Measurements from ENCODE around the gene CDKN2A.

DNA sequence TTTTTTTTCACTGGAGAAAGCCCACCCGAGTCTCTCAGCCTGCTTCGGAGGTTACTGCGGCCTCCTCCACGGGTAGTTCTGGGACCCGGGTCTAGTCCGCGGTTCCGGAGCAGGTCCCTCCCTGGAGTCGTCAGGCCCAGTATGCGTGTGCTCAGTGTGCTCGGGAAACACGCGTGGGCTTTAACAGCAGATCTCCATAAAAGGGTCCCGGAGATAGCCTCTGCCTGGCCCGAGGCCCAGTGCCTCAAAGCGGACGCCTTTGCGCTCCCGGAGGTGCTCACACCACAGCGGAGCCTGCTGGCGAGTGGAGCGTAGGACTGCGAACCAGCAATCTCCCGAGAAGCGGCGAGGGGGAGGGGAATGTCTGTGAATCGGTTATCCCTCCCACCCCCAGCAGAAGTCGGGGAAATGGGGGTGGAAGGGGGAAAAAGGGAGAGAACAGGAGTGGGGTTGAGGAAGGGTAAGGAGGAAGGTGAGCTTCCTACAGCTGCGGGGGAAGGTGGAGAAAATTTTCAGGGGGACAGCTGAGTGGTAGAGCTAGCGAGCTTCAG, 28.7 kb downstream of the CDKN2A start:
- TF ChIP-seq POLR2AphosphoS5 (IDR thresholded peaks at IDR 0.05; ENCODE audit: low read depth, low read length): no peak
- TF ChIP-seq, protein P1, sequence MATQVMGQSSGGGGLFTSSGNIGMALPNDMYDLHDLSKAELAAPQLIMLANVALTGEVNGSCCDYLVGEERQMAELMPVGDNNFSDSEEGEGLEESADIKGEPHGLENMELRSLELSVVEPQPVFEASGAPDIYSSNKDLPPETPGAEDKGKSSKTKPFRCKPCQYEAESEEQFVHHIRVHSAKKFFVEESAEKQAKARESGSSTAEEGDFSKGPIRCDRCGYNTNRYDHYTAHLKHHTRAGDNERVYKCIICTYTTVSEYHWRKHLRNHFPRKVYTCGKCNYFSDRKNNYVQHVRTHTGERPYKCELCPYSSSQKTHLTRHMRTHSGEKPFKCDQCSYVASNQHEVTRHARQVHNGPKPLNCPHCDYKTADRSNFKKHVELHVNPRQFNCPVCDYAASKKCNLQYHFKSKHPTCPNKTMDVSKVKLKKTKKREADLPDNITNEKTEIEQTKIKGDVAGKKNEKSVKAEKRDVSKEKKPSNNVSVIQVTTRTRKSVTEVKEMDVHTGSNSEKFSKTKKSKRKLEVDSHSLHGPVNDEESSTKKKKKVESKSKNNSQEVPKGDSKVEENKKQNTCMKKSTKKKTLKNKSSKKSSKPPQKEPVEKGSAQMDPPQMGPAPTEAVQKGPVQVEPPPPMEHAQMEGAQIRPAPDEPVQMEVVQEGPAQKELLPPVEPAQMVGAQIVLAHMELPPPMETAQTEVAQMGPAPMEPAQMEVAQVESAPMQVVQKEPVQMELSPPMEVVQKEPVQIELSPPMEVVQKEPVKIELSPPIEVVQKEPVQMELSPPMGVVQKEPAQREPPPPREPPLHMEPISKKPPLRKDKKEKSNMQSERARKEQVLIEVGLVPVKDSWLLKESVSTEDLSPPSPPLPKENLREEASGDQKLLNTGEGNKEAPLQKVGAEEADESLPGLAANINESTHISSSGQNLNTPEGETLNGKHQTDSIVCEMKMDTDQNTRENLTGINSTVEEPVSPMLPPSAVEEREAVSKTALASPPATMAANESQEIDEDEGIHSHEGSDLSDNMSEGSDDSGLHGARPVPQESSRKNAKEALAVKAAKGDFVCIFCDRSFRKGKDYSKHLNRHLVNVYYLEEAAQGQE (IDR thresholded peaks at IDR 0.05; ENCODE audit: insufficient read depth in 1 of 2, low read depth in 2 of 2, low read length in 2 of 2): no peak
- TF ChIP-seq SIN3A (IDR thresholded peaks at IDR 0.05; ENCODE audit: borderline replicate concordance, insufficient read depth, low read length): no peak
- TF ChIP-seq TAF1 (IDR thresholded peaks at IDR 0.05; ENCODE audit: borderline replicate concordance, insufficient read depth, low read length): no peak
- no peak for TF ChIP-seq FOXP2 (optimal IDR thresholded peaks at IDR 0.05; ENCODE audit: borderline replicate concordance, extremely low read depth, extremely low read length, insufficient read depth)

All from PFSK-1 (cell line).